GM21360 (cell line): ENCODE data around the gene RASSF8.
A peak's percentile ranks its signal among the peaks of the same experiment; 100 is the strongest.

ENCODE experiments used
- ATAC-seq: cut with Tn5 transposase; IDR thresholded peaks from one replicate; pipeline ENCODE4 v1.9.1; 2021; ENCODE audit warnings: mild to moderate bottlenecking, moderate library complexity; ENCODE audit not compliant: unreplicated experiment

Gene RASSF8, protein sequence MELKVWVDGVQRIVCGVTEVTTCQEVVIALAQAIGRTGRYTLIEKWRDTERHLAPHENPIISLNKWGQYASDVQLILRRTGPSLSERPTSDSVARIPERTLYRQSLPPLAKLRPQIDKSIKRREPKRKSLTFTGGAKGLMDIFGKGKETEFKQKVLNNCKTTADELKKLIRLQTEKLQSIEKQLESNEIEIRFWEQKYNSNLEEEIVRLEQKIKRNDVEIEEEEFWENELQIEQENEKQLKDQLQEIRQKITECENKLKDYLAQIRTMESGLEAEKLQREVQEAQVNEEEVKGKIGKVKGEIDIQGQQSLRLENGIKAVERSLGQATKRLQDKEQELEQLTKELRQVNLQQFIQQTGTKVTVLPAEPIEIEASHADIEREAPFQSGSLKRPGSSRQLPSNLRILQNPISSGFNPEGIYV

DNA sequence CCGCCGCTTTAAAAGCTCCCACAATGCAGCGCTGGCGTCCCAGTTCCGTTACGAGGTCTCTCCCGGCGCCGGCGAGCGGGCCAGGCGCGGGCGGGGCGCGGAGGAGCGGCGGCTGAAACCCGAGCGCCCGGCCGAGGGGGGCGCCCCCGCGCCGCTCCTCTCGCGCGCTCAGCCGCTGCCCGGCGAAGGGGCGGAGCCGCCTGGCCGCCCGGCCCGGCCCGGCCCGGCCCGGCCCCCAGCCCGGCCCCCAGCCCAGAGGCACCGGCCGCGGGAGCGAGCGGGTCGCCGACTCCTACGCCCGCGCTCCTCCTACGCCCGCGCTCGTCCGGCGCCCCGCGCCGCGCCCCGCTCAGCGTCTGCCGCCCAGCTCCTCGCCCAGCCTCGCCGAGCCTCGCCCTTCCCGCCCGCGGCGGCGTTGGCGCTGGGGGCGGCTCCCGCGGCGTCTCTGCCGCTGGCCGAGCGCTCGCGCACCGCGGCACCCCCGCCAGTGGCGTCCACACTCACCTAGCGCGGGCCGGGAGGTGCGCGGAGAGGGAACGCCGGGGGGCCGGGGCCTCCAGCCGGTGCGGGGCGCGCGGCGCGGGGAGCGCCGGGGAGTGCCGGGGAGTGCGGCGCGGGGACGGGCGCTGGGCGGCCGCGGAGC, at the start of gene RASSF8:
RASSF8 (plus strand) TSS at position 255 of the 643 bp plus-strand sequence. CDS start 96,662 bp downstream, outside the sequence.
- ATAC-seq, result peak; percentile 79

GRCh38 chr12:25914551-25914950, 43.9 kb upstream of the RASSF8 start:
- no peak for ATAC-seq

DNA sequence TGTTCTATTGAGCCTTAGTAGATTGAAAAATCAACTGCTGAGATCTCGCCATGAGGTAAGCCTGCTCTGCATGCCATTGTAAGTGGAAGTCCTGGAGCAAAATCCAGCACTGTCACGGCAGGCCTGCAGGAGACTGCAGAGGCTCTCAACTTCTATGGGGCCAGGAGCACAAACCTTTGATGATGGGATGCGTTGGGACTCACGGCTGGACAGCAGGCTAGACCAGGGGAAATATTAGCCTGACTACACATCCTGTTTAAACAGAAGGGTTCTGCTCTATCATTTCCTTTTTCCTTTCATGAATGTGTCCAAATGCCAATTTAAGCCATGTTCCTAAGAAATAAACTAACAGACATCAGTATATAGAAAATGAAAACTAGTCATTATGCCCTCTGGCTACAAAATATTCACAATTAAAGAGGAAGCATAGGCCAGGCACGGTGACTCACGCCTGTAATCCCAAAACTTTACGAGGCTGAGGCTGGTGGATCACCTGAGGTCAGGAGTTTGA, 33.9 kb upstream of the RASSF8 start:
- ATAC-seq, result no peak

GRCh38 chr12:25925064-25925463, 33.4 kb upstream of the RASSF8 start:
- no peak for ATAC-seq

DNA sequence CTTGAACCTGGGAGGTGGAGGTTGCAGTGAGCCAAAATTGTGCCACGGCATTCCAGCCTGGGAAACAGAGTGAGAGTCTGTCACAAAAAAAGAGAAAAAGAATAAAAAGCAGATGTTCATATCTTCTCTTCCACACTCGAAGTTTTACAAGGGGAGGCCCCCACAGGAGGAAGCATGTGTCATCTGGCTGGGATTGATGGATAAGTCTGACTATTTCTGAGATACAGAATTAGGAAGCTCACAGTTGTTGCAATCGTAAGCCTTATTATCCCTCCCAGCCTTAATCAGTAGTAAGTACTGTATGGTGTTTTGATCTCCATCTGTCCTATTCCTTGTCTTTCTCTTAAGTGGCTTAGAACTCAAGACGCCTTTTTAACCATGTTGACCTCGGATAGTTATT, 31.9 kb upstream of the RASSF8 start:
- ATAC-seq, result no peak

DNA sequence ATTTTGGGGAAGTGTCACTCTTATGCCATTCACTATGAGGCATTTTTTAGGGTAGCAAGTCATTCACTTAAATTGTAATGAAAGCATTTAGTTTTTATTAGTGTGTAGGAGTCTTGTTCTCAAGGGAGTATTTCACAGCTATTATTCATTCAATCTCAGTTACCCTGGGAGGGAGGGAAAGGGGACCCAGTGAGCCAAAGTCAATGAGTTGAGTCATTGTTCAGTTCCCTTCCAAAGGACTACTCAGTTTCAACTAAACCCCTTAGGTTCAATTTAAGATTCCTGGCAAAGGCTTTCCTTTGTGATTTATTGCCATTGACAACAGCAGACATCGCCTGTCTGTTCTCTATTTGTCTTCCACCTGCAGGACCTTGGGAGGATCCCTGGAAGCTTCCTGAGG, 29.3 kb upstream of the RASSF8 start:
- no peak for ATAC-seq

- ATAC-seq, result no peak
Observed at GRCh38 chr12:25932971-25933370, 25.5 kb upstream of the RASSF8 start.

- ATAC-seq, result no peak
Observed at GRCh38 chr12:25934456-25934855, 24.0 kb upstream of the RASSF8 start.

DNA sequence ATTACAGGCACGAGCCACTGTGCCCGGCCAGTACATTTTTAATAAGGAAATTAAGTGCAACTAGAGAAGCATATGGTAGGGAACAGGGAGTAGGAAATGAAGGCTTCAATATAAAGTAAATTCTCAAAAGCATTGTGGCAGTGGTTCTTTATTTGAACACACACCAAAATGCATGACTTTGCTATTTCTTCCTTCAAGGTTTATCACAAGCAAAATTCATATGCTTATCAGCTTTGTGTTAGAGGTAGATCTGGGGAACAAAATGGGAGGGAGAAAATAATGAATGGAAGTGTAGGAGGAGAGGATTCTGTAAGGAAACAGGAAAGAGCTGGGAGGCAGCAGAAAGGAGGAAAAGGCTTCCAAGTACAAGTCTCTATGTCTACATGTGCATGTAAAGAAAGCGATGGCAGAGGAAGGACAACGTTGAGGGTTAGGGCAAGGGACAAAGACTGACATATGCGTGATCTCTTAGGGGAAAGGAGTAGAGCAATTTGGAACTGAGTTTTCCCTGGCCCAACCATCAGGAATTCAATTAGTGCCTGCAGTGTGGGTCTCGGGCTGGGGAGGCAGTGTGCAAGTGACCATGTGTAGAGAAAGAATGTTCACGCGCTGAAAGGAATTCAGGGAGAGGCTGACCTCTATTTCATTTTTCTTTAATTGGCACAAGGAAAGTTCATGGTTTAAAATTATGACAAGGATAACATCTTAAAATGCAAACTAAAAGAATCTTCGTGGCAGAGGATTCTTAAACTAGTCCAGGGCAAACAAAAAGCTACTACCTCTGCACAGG, 22.9 kb upstream of the RASSF8 start:
- ATAC-seq, result no peak

- no peak for ATAC-seq
Observed at GRCh38 chr12:25937096-25937495, 21.4 kb upstream of the RASSF8 start.

- no peak for ATAC-seq
Observed at GRCh38 chr12:25938581-25938980, 19.9 kb upstream of the RASSF8 start.

- no peak for ATAC-seq
Observed at GRCh38 chr12:25939606-25940005, 18.9 kb upstream of the RASSF8 start.

DNA sequence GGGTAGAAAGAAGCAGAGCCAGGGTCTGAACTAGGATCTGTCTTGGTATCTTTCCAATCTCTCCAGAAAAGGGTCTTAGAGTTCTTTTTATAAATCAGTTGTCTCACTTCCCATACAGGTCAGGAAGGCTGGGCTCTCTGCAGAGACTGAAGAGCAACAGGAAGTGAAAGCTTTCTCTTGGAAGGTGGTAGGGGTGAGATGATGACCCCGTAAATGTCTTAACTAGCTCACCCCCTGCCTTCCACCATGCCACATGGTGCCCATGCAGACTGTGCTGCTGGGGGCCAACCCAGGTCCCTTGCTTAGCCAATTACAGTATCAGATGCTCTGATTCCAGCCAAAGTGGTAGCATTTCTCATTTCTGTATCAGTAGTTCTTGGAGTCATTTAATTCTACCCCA, 17.6 kb upstream of the RASSF8 start:
- no peak for ATAC-seq

DNA sequence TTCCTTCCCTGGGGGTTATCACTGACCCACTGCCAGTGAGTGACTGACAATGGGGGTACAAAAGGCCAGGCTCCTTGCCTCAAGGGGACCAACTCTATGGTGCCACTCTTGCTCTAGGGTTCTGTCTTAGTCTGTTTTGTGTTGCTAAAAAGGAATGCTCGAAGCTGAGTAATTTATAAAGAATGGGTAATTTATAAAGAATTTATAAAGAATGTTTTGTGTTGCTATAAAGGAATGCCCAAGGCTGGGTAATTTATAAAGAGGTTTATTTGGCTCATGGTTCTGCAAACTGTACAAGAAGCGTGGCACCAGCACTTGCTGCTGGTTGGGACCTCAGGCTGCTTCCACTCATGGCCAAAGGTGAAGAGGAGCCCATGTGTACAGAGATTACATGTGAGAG, 15.8 kb upstream of the RASSF8 start:
- ATAC-seq, result no peak

GRCh38 chr12:25943940-25944339, 14.5 kb upstream of the RASSF8 start:
- no peak for ATAC-seq

DNA sequence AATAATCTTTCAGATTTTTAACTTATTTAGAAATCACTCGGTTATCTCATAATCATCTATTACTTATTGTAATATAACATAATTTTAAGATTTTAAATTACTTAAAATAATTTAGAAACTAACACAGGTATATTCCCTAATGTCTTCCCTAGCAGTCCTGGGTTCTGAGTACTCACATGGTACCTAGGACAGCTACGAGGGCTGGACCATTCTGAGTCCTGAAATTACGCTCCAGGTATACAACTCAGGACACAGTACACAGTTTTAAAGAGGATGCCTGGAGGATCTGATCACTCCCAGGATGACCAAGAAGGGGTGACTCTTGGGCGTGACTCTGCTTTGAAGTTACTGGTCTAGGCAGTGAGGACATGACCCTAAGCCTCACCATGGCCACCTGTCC, 9.1 kb upstream of the RASSF8 start:
- no peak for ATAC-seq

DNA sequence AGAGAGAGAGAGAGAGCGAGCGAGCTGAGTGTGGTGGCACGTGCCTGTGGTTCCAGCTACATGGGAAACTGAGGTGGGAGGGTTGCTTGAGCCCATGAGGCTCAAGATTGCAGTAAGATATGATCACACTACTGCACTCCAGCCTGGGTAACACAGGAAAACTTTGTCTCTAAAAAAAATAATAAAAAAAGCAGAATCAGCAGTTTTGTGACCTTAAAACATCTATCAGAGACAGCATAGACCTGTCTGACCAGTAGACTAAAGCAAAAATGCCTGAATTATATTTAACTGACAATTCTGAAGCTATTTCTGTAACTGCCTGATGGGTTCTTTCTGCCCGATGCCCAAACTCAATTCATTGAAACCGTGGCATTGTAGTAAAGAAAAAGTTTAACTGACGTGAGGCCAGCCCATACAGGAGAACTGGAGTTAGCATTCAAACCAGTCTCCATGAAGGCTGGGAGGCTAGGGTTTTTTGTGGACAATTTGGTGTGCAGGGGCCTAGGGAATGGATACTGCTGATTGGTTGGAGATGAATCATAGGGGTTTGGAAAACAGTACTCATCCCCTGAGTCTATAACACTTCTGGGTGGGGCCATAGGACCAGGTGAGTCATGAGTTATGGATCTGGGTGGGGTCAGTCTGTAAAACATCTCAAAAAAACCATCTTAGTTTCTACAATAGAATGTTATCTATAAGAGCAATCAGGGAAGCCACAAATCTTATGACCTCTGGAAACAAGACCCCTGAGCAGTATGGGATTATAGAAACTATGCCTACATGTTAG, 8.0 kb upstream of the RASSF8 start:
- ATAC-seq, result no peak

GRCh38 chr12:25957793-25958427, 572 bp upstream of the RASSF8 start:
- ATAC-seq, result peak; percentile 22

GRCh38 chr12:25959071-25959961, 834 bp downstream of the RASSF8 start:
- no peak for ATAC-seq
